TTC549 (cell line): ENCODE results near the gene FAM236D.
"Not testable (repeated sequence)": the region's sequence is repeated elsewhere in the genome, so short reads cannot be mapped to it uniquely, and the experiment has no call there.

Experiments used
- FAIRE-seq: peaks from 2 replicates; lab custom pipeline; 2012; peaks lifted over from hg19 to GRCh38; lab: Jason Lieb, UNC

FAM236D gene

GRCh38 chrX:72808110-72808509 is at the start of gene FAM236D:
Gene FAM236D (minus strand): TSS chrX:72808210. CDS start chrX:72808110, 100 bp downstream.
- not testable (repeated sequence) for FAIRE-seq

- not testable (repeated sequence) for FAIRE-seq
Measured at GRCh38 chrX:72837532-72837931, 29.5 kb upstream of the FAM236D start.

GRCh38 chrX:72830701-72831100 is 22.7 kb upstream of the FAM236D start:
- FAIRE-seq = not testable (repeated sequence)

- not testable (repeated sequence) for FAIRE-seq
Measured at GRCh38 chrX:72790390-72790789, 17.6 kb downstream of the FAM236D start.

GRCh38 chrX:72788142-72788541 is 19.9 kb downstream of the FAM236D start:
- not testable (repeated sequence) for FAIRE-seq

DNA sequence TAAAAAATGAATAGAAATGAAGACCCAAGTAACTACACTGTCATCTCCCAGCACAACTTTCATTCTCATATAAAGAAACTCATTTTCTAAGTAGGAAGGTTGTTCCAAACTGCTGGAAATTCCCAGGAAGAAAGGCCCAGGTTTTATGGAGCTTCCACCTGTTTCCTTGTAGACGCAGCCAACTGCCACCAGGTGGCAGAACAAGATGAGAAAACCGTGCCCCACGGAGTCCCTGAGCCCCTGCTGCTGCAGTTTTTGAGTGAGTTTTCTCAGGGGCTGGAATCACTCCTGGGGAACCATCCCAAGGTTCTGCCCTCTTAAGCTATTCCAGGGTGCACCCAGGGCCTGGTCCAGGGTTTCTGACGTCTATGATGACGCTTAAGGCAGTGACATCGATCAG is 24.0 kb downstream of the FAM236D start:
- not testable (repeated sequence) for FAIRE-seq

- not testable (repeated sequence) for FAIRE-seq
Measured at GRCh38 chrX:72783365-72783936, 24.6 kb downstream of the FAM236D start.

- not testable (repeated sequence) for FAIRE-seq
Measured at GRCh38 chrX:72782560-72782959, 25.4 kb downstream of the FAM236D start, which contains the start of gene FAM236B. Gene FAM236B (minus strand): TSS chrX:72782660. CDS start chrX:72782560, 100 bp downstream.

DNA sequence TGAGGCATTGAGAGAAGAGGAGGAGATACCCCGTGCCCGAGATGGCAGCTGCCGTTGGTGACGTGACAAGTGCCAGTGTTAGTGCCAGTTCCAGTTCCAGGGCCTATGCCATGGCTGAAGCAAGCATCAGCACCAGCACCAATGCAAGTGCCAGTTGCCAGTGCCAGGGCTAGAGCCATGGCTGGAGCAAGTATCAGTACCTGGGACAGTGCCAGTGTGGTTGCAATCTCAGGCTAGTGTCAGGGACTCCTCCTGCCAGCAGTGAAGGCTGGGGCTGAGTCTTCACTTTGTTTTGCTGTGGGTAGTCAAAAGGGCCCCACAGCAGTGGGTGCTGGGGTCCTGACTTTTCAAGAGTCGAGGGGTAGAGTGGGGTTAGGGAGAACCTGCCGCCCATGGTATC is 29.9 kb downstream of the FAM236D start:
- FAIRE-seq = not testable (repeated sequence)

DNA sequence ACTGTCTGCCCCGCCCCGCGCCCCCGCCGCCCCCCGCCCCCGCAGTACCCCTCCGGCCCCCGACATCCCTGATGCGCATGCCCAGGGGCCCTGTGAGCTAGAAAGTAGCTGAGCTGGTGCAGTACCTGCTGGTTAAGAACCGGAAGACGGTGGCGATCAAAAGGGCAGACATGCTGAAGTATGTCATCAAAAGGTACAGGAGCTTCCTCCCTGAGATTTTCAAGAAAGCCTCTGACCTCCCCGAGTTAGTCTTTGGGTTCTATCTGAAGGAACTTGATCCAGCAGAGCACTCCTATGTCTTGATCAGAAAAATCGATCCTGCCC is 30.6 kb downstream of the FAM236D start:
- not testable (repeated sequence) for FAIRE-seq

- FAIRE-seq = not testable (repeated sequence)
Measured at GRCh38 chrX:72776653-72777466, 31.1 kb downstream of the FAM236D start, which contains the start of gene DMRTC1B. Gene DMRTC1B (plus strand): TSS chrX:72776890. CDS start chrX:72845136, 68,246 bp downstream.

- not testable (repeated sequence) for FAIRE-seq
Measured at GRCh38 chrX:72760454-72760853, 47.6 kb downstream of the FAM236D start.
